Measurements from ENCODE around the gene CST11. TPM values are rescaled to one million over a fixed set of nuclear protein-coding genes. Genes with fewer than 3 reads are reported as not detected.

The CST11 gene
- total and polyA plus RNA-seq, 2 donors = not detected

- 71% methylated on average over 8 of the region's 8 CpGs for WGBS
- Histone ChIP-seq H3K4me1 (ENCODE audit: insufficient read depth) (no peaks in the 10 kb centered on the region), H3K27ac (ENCODE audit: low read depth) (no peak overlapping the region), H3K36me3 (ENCODE audit: insufficient read depth) (no peaks in the 10 kb centered on the region), H3K4me3 (ENCODE audit: low read depth, low read length) (no peak overlapping the region)
- no peak for DNase-seq (ENCODE audit: extremely low spot score)
Observed at GRCh38 chr20:23446505-23446904, 6.2 kb downstream of the CST11 start.

DNA sequence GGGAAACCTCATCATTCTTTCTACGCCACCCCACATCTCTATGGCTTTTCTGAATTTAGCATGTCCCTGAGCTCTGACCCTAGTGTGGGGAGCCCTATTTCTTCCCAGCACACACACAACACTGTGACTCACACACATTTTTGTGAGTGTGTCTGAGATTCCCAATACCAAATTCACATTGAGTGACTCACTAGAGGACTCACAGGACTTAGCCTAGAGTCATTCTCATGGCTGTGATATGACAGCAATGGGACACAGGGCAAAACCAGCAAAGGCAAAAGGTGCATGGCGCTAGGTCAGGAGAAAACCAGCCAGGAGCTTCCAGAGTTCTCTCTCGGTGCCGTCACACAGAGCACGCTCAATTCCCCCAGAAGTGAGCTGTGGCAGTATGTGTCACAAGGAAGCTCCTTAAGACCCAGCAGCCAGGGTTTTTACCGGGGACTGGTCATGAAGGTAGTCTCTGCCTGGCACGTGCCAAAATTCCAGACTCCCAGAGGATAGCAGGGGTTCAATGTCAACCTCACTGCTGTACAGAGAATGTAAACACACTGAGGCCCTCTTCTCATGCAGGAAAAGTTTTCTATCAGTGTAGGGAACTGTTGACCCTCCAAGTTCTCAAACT is 7.0 kb downstream of the CST11 start:
- Histone ChIP-seq H3K27ac (ENCODE audit: low read depth) (no peak overlapping the region), H3K4me3 (ENCODE audit: low read depth, low read length) (no peak overlapping the region), H3K36me3 (ENCODE audit: insufficient read depth) (no peaks in the 10 kb centered on the region), H3K4me1 (ENCODE audit: insufficient read depth) (no peaks in the 10 kb centered on the region)
- WGBS = 87% methylated on average over 7 of the region's 7 CpGs
- DNase-seq (ENCODE audit: extremely low spot score) = no peak

DNA sequence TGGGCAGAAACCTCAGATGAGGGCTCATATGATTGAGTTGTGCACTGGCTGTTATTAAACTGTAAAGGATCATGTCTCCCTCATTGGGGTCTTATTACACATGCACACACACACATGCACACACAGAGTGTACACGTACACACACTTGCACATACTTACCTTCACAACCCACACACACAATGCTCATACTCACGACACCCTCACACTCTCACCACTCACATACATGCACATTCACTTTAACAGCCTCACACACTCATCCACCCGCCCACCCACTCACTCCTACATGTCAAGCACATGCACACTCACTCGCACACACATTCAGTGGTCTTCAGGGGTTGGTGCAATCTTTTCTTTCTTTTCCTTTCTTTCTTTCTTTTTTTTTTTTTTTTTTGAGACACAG is 7.8 kb downstream of the CST11 start:
- 87% methylated on average over 4 of the region's 4 CpGs for WGBS
- Histone ChIP-seq H3K4me1 (ENCODE audit: insufficient read depth) (no peaks in the 10 kb centered on the region), H3K4me3 (ENCODE audit: low read depth, low read length) (no peak overlapping the region), H3K36me3 (ENCODE audit: insufficient read depth) (no peaks in the 10 kb centered on the region), H3K27ac (ENCODE audit: low read depth) (no peak overlapping the region)
- DNase-seq (ENCODE audit: extremely low spot score) = no peak

DNA sequence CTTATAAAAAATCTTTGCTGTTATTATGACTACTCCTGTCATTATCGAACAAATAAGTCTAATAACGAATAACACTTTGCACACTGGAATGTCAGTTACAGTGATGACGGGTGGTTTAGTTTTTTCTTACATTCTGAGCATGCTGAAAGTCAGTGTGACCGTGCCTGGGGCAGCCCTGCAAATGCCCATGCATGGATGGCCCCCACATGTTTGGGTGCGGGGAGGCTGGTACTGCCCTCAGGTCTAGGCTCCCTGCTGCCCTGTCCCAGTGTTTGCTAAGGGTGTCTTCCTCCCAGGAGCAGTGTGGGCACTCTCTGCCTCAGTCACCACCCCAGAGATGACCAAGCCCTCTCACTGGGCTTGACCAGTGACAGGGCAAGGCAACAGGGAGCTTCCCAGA is 10.2 kb downstream of the CST11 start:
- 77% methylated on average over 5 of the region's 5 CpGs for WGBS
- no peak overlapping the region for H3K4me3 ChIP-seq (ENCODE audit: low read depth, low read length)
- no peaks in the 10 kb centered on the region for H3K4me1 ChIP-seq (ENCODE audit: insufficient read depth)
- no peak overlapping the region for H3K27ac ChIP-seq (ENCODE audit: low read depth)
- DNase-seq (ENCODE audit: extremely low spot score) = no peak
- H3K36me3 ChIP-seq (ENCODE audit: insufficient read depth) = no peaks in the 10 kb centered on the region

DNA sequence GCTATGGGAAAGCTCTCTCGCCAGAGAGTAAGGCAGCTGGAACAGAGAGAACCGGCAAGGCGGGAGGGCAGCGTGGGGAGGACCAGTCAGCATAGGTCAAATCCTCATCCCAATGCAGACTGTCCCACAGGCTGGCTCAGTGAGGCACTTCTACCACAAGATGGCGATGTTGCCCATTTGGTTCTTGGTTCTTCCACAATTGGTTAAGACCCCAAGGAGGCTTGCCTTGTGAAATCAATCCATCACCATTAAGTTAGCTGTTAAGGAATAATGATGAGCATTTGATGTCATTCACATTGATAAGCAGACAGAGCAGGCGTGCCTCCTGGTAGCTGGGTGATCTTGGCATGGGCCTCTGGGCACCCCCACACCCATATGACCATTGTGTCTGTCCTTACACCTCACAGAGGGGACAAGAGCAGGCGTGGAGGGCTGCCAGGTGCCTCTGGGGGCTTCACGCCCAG is 10.8 kb downstream of the CST11 start:
- H3K4me1 ChIP-seq (ENCODE audit: insufficient read depth) = no peaks in the 10 kb centered on the region
- no peak overlapping the region for H3K27ac ChIP-seq (ENCODE audit: low read depth)
- no peak for DNase-seq (ENCODE audit: extremely low spot score)
- WGBS = 19% methylated on average over 8 of the region's 8 CpGs
- H3K4me3 ChIP-seq (ENCODE audit: low read depth, low read length) = no peak overlapping the region
- H3K36me3 ChIP-seq (ENCODE audit: insufficient read depth) = no peaks in the 10 kb centered on the region

DNA sequence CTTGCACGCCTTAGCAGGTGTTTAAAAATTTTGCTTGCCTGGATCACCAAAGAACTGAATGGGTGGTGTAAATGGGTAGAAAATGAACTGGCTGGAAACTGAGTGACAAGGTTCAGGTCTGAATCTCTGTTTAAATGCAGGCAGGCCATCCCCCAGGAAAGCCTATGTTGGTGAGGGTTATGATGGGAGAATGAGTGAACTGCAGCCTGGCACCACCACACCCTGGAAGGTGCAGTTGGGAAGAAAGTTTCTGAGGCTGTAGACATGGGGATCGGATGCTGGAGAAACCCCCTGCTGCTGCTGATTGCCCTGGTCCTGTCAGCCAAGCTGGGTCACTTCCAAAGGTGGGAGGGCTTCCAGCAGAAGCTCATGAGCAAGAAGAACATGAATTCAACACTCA is 12.7 kb downstream of the CST11 start:
- DNase-seq (ENCODE audit: extremely low spot score) = no peak
- Histone ChIP-seq H3K36me3 (ENCODE audit: insufficient read depth) (no peaks in the 10 kb centered on the region), H3K4me1 (ENCODE audit: insufficient read depth) (no peaks in the 10 kb centered on the region), H3K27ac (ENCODE audit: low read depth) (no peak overlapping the region), H3K4me3 (ENCODE audit: low read depth, low read length) (no peak overlapping the region)
- WGBS = 81% methylated on average over 2 of the region's 2 CpGs

DNA sequence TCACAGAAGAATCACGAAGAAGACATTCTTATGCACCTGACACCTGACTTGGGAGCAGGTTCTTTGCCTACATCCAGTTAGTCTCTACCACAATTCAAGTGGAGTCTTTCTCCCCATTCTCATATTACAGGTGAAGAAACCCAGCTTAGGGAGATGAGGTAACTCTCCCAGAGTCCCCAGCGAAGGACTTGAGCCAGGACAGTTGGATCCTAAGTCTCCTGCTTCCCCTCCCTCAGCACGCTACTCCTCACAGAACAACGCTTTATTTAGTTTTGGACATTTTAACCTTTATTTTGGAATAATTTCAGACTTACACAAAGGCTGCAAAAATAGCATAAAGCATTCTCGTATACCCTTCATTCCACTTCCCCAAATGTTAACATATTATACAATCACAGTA is 14.0 kb downstream of the CST11 start:
- Histone ChIP-seq H3K4me1 (ENCODE audit: insufficient read depth) (no peaks in the 10 kb centered on the region), H3K36me3 (ENCODE audit: insufficient read depth) (no peaks in the 10 kb centered on the region), H3K4me3 (ENCODE audit: low read depth, low read length) (no peak overlapping the region), H3K27ac (ENCODE audit: low read depth) (no peak overlapping the region)
- no peak for DNase-seq (ENCODE audit: extremely low spot score)
- 63% methylated on average over 5 of the region's 5 CpGs for WGBS

DNA sequence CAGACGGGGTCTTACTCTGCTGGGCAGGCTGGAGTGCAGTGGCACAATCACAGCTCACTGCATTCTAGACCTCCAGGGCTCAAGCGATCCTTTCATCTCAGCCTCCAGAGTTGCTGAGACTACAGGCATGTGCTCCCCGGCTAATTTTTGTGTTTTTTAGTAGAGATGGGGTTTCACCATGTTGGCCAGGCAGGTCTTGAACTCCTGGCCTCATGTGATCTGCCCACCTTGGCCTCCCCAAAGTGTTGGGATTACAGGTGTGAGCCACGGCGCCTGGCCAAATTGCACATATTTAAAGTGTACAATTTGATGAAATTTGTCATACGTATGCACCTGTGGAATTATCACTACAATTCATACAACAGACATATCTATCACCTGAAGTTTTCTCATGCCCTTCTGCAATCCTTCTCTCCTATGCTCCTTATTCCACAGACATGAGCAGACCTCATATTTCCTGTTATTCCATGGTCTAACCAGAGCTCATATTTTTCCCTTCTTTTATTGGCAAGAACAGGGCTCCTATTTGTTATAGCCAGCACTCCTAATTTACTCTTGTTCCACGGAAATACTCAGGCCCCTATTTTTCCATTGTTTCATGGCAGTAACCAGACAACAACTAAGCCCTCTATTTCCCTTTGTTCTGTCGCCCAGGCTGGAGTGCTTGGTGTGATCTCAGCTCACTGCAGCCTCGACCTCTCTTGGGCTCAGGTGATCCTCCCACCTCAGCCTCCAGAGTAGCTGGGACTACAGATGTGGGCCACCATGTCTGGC is 15.4 kb downstream of the CST11 start:
- WGBS = 91% methylated on average over 9 of the region's 9 CpGs
- no peaks in the 10 kb centered on the region for H3K4me1 ChIP-seq (ENCODE audit: insufficient read depth)
- no peak overlapping the region for H3K27ac ChIP-seq (ENCODE audit: low read depth)
- no peaks in the 10 kb centered on the region for H3K36me3 ChIP-seq (ENCODE audit: insufficient read depth)
- no peak overlapping the region for H3K4me3 ChIP-seq (ENCODE audit: low read depth, low read length)
- DNase-seq (ENCODE audit: extremely low spot score) = no peak

DNA sequence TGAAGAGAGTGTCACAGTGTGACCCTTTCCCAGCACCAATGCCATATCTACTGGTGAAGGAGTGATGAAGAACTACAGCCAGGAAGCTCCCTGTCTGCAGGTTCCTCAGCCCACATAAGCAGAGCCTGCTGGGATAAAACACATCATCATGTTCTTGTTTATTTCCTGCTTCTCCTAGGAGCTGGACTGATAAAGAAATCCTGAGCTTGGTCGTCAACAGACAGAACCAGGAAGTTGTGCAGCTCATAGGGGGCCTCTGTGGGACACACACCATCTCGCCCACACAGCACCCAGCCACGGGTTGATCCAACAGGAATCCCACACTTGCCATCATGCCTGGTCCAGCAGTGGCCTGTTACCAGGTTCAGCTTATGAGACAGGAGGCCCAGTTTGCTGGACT is 16.0 kb downstream of the CST11 start:
- H3K27ac ChIP-seq (ENCODE audit: low read depth) = no peak overlapping the region
- WGBS = 48% methylated on average over 3 of the region's 3 CpGs
- no peak overlapping the region for H3K4me3 ChIP-seq (ENCODE audit: low read depth, low read length)

DNA sequence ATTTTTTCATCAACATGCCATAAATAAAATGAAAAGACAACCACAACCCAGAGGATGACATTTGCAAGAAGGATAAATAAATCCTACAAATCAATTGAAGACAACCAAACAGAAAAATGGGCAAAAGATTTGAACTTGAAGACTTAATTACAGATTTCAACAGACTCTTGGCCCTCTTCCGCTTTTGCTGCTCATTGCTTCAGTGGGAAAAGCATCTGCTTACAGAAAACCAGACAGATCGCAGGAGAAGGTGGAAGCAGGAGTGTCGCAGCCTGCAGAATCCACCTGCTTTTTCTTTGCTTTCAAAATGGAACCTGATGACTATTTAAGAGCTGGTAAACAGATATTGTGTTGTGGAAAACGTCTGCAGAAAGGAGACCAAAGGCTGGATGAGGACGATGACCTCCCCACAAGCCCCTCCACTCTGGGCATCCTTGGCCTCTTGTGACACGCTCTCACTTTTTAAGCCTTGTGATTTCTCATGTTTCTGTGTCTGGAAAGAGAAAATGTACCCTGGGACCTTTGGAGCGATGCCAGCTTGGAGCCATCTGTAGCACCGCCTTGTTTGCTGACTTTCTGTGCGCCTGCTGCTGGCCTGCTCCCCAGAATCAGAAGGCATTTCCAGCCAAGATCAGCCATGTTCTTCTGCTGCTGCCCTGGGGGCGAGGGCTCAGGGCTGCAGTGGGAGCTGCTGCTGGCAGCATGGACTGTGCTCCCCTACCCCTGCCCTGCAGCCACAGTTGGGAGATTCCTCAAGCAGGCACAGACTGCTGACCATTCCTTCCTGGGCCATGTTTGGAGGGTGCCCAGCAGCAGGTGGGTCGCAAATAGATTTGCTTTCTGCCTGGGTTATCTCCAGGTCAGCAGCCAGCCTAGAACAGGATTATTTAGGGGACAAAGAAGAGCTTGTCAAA is 16.8 kb downstream of the CST11 start:
- H3K4me1 ChIP-seq (ENCODE audit: insufficient read depth) = no peaks in the 10 kb centered on the region
- H3K4me3 ChIP-seq (ENCODE audit: low read depth, low read length) = no peak overlapping the region
- H3K36me3 ChIP-seq (ENCODE audit: insufficient read depth) = no peaks in the 10 kb centered on the region
- WGBS = 65% methylated on average over 11 of the region's 11 CpGs
- DNase-seq (ENCODE audit: extremely low spot score) = no peak
- no peak overlapping the region for H3K27ac ChIP-seq (ENCODE audit: low read depth)

More for the DNA sequence above, 16.0 kb downstream of the CST11 start:
- no peaks in the 10 kb centered on the region for H3K36me3 ChIP-seq (ENCODE audit: insufficient read depth)
- no peaks in the 10 kb centered on the region for H3K4me1 ChIP-seq (ENCODE audit: insufficient read depth)
- DNase-seq (ENCODE audit: extremely low spot score) = no peak

DNA sequence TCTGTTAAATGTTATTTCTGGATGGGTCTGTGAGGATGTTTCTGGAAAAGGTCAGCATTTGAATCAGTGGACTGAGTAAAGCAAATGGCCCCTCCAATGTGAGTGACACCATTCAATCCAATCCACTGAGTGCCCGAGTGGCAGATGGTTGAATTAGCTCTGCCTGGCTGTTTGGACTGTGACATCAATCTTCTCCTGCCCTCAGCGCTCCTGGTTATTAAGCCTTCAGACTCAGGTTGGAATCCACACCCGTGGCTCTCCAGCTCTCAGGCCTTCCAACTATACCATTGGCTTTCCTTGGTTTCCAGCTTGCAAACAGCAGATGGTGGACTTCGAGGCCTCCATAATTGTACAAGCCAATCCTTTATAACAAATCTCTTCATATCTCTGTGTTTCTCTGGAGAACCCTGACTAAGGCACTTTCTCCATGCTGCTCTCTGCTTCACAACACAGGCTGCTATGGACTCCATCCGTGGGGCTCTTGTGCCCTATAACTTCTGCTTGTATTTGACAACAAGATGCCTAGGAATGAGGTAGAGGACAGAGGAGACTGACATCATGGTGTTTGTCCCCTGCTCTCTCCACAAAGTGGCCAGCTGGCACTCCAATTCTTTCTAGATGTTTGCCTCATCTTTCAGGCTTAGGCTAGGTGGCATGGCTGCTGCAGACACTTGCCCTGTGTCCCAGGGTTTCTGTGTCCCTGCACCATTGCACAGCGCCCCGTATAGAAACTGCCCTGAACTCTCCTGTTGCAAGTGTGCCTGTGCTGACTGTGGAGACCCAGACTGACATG is 18.0 kb downstream of the CST11 start:
- no peak overlapping the region for H3K27ac ChIP-seq (ENCODE audit: low read depth)
- WGBS = 89% methylated on average over 7 of the region's 7 CpGs
- no peak overlapping the region for H3K4me3 ChIP-seq (ENCODE audit: low read depth, low read length)
- H3K4me1 ChIP-seq (ENCODE audit: insufficient read depth) = no peaks in the 10 kb centered on the region
- no peaks in the 10 kb centered on the region for H3K36me3 ChIP-seq (ENCODE audit: insufficient read depth)
- DNase-seq (ENCODE audit: extremely low spot score) = no peak

DNA sequence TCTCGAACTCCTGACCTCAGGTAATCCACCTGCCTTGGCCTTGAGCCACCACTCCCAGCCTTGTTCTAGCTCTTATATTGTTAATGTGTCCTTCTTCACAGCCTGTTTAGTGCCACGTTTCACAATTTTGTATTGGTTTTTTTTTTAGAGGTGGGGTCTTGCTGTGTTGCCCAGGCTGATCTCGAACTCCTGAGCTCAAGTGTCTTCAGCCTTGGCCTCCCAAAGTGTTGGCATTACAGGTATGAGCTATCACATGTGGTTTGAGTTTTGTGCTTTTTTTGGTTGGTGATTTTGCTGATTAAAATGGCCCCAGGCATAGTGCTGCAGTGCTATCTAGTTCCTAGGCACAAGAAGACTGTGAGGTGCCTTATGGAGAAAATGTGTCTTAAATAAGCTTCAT is 19.0 kb downstream of the CST11 start:
- DNase-seq (ENCODE audit: extremely low spot score) = no peak
- H3K4me1 ChIP-seq (ENCODE audit: insufficient read depth) = no peaks in the 10 kb centered on the region
- 80% methylated on average over 3 of the region's 3 CpGs for WGBS

DNA sequence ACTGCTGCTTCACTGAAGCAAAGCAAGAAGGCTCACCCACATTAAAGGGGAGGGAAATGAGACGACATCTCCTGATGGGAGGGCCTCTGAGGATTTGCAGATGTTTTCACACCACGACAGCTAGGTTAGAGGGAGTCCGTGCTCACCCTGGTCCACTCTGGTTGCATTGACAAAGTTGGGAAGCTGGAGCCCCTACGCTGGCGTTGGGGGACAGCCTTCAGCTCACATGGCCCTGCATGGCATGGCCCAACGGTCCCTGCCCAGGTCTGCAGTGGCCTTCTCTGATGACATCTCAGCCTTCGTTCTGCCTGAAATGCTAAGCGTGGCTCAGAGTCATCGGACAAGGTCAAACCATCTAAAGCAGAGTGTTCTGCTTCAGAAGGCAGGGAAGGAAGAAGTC is 27.5 kb downstream of the CST11 start:
- H3K27ac ChIP-seq (ENCODE audit: low read depth) = no peak overlapping the region
- no peaks in the 10 kb centered on the region for H3K4me1 ChIP-seq (ENCODE audit: insufficient read depth)
- WGBS = 83% methylated on average over 9 of the region's 9 CpGs
- no peak overlapping the region for H3K4me3 ChIP-seq (ENCODE audit: low read depth, low read length)
- no peaks in the 10 kb centered on the region for H3K36me3 ChIP-seq (ENCODE audit: insufficient read depth)
- no peak for DNase-seq (ENCODE audit: extremely low spot score)

More for the DNA sequence above, 19.0 kb downstream of the CST11 start:
- no peaks in the 10 kb centered on the region for H3K36me3 ChIP-seq (ENCODE audit: insufficient read depth)
- no peak overlapping the region for H3K4me3 ChIP-seq (ENCODE audit: low read depth, low read length)
- no peak overlapping the region for H3K27ac ChIP-seq (ENCODE audit: low read depth)

Measured in urinary bladder (tissue), 4 donors.